Measurements from ENCODE around the gene ITPA.

DNA sequence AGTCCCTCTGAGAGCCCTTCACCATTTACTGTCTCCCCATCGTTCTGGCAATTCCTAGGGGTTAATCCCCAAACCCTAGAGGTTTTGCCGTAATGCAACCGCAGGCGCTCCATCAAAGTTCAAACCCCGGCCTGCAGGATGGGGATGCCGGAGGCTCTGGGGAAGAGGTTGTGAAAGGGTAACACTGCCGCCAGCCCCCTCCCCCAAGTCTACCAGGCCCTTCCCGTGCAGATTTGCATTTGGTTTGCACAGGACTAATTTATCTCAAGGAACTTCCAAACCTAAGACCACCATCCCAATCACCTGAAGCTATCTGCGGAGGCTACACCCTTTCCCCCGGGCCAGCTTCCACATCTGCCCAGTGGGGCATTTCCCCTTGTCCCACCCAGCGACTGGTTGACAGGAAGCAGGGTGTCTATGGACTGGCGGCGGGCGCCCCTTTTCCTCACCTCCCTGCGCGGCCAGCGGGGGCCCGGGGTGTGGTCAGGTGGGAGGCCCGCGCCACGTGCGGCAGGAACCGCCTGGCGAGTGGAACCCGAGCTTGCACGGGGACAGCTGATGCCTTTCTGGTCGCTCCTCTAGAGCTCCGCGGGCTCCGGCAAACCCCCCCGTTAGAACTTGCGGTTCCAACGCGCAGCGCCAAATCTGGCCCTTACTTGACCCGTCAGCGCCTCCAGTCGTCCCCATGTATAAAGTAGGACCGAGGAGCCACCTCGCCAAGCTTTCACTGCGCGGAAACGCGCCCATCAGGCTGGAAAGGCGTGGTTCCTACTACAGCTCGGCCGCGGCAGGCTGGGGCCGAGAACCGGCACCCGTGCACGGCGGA is 39.1 kb downstream of the ITPA start:
- TF ChIP-seq, protein P1, sequence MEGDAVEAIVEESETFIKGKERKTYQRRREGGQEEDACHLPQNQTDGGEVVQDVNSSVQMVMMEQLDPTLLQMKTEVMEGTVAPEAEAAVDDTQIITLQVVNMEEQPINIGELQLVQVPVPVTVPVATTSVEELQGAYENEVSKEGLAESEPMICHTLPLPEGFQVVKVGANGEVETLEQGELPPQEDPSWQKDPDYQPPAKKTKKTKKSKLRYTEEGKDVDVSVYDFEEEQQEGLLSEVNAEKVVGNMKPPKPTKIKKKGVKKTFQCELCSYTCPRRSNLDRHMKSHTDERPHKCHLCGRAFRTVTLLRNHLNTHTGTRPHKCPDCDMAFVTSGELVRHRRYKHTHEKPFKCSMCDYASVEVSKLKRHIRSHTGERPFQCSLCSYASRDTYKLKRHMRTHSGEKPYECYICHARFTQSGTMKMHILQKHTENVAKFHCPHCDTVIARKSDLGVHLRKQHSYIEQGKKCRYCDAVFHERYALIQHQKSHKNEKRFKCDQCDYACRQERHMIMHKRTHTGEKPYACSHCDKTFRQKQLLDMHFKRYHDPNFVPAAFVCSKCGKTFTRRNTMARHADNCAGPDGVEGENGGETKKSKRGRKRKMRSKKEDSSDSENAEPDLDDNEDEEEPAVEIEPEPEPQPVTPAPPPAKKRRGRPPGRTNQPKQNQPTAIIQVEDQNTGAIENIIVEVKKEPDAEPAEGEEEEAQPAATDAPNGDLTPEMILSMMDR (conservative IDR thresholded peaks at IDR 0.05; ENCODE audit: low read depth, low read length): no peak
- no peak for TF ChIP-seq EZH2phosphoT487 (IDR thresholded peaks at IDR 0.05; ENCODE audit: borderline replicate concordance, low read length)

Measured in PC-3 (cell line).